Sigmoid colon (tissue), 4 donors: ENCODE measurements around the gene AP4B1.

Source experiments
- POLR2A ChIP-seq, 2 donors: fragments of 450-650 bp; IDR thresholded peaks; one replicate each; pipeline ENCODE4 v1.6.1; 2016; ENCODE audit warnings: antibody characterized with exemption in 2 of 2, mild to moderate bottlenecking in 2 of 2, moderate library complexity in 2 of 2
- POLR2AphosphoS5 ChIP-seq, 4 donors: sonication (generic); formaldehyde crosslinking; IDR thresholded peaks; one replicate each; pipeline ENCODE4 v1.6.1; 2017; ENCODE audit warnings: antibody characterized with exemption in 4 of 4
- TF ChIP-seq, protein P1 (sequence below), 4 experiments: fragments of 450-650 bp in 3 of 4; fragments of 200-600 bp in 1 of 4; IDR thresholded peaks; one replicate each; pipeline ENCODE4 v1.5.1; 2016 to 2019; ENCODE audit warnings: antibody characterized with exemption in 4 of 4, mild to moderate bottlenecking in 3 of 4, moderate library complexity in 2 of 4

DNA sequence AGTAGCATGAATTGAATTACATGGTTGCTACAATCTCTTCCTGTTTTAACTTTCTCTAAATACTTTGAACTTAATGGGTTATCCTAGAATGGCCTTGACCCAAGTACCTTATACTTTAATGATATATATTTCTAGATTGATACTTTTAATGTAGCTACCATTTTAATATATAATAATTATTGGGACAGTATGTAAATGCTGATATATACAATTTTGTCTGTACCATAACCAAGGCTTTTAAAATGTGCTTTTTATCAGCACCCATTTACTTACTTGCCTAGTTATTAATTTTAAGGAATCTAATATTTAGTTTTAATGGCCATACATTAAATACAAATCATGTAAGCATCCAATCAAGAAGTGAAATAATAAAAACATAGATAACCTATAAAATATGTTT lies 37.9 kb upstream of the AP4B1 start:
- TF ChIP-seq POLR2A (IDR thresholded peaks at IDR 0.05) (no peak), POLR2AphosphoS5 (IDR thresholded peaks at IDR 0.05) (no peak)
- TF ChIP-seq, protein P1, sequence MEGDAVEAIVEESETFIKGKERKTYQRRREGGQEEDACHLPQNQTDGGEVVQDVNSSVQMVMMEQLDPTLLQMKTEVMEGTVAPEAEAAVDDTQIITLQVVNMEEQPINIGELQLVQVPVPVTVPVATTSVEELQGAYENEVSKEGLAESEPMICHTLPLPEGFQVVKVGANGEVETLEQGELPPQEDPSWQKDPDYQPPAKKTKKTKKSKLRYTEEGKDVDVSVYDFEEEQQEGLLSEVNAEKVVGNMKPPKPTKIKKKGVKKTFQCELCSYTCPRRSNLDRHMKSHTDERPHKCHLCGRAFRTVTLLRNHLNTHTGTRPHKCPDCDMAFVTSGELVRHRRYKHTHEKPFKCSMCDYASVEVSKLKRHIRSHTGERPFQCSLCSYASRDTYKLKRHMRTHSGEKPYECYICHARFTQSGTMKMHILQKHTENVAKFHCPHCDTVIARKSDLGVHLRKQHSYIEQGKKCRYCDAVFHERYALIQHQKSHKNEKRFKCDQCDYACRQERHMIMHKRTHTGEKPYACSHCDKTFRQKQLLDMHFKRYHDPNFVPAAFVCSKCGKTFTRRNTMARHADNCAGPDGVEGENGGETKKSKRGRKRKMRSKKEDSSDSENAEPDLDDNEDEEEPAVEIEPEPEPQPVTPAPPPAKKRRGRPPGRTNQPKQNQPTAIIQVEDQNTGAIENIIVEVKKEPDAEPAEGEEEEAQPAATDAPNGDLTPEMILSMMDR (IDR thresholded peaks at IDR 0.05): no peak
